HL-60 (cell line): ENCODE results near the gene NDUFC1.

Source experiments
- DNase-seq, 2 experiments: peaks; one replicate each; pipeline ENCODE4 v3.0.0-alpha.2; 2010 to 2020; ENCODE audit warnings: low read depth in 1 of 2, low spot score in 1 of 2
- H3K27ac ChIP-seq: fragments of 250-450 bp; sonication (Bioruptor Pico); replicated peaks from 2 replicates; pipeline ENCODE4 v1.5.1; 2020; ENCODE audit warnings: mild to moderate bottlenecking, moderate library complexity
- H3K27me3 ChIP-seq: fragments of 250-450 bp; sonication (Bioruptor Pico); 2 replicates; pipeline ENCODE4 v1.5.1; 2021; ENCODE audit warnings: mild to moderate bottlenecking, moderate library complexity; ENCODE audit not compliant: insufficient read depth, poor library complexity, severe bottlenecking
- H3K4me3 ChIP-seq: replicated peaks from 2 replicates; pipeline ENCODE4 v1.5.1; 2011; ENCODE audit warnings: mild to moderate bottlenecking, control low read depth, low read length; ENCODE audit not compliant: insufficient read depth
- CTCF ChIP-seq: IDR thresholded peaks from one replicate; pipeline ENCODE4 v1.5.1; 2011; ENCODE audit warnings: low read length, control low read depth, inconsistent platforms; ENCODE audit not compliant: insufficient read depth
- GABPA ChIP-seq: IDR thresholded peaks from 2 replicates; pipeline ENCODE4 v1.6.1; 2012; ENCODE audit warnings: low read depth
- POLR2AphosphoS5 ChIP-seq: IDR thresholded peaks from 2 replicates; pipeline ENCODE4 v1.6.1; 2012; ENCODE audit warnings: low read depth
- REST ChIP-seq: IDR thresholded peaks from 2 replicates; pipeline ENCODE4 v1.6.1; 2012; ENCODE audit warnings: low read depth; ENCODE audit not compliant: insufficient replicate concordance
- SPI1 ChIP-seq: IDR thresholded peaks from 2 replicates; pipeline ENCODE4 v1.6.1; 2012; ENCODE audit warnings: low read depth, mild to moderate bottlenecking, borderline replicate concordance

The NDUFC1 gene

GRCh38 chr4:139247241-139247640 is 55.0 kb downstream of the NDUFC1 start:
- no peaks in the 10 kb centered on the region for H3K27me3 ChIP-seq
- H3K27ac ChIP-seq, result no peak overlapping the region
- DNase-seq, result no peak

GRCh38 chr4:139246166-139246565 is 56.1 kb downstream of the NDUFC1 start:
- Histone ChIP-seq H3K27me3 (no peaks in the 10 kb centered on the region), H3K27ac (no peak overlapping the region), H3K4me3 (no peak overlapping the region)
- DNase-seq, result no peak
- TF ChIP-seq REST (no peak), POLR2AphosphoS5 (no peak), GABPA (no peak), SPI1 (no peak), CTCF (no peak)

More at GRCh38 chr4:139247241-139247640, 55.0 kb downstream of the NDUFC1 start:
- H3K4me3 ChIP-seq, result no peak overlapping the region
- TF ChIP-seq CTCF (no peak), REST (no peak), SPI1 (no peak), GABPA (no peak), POLR2AphosphoS5 (no peak)

- Histone ChIP-seq H3K27me3 (no peaks in the 10 kb centered on the region), H3K27ac (no peak overlapping the region), H3K4me3 (no peak overlapping the region)
- no peak for TF ChIP-seq REST
- no peak for DNase-seq
These were observed 56.7 kb downstream of the NDUFC1 start for GRCh38 chr4:139245590-139245989.
